ENCODE data around the gene AJM1.

The AJM1 gene

GRCh38 chr9:136820971-136821825 lies 21.1 kb upstream of the AJM1 start:
- Histone ChIP-seq H3K9me3 (replicated peaks in 1 of 2; ENCODE audit: control insufficient read depth in 2 of 2, insufficient read depth in 1 of 2, low read depth in 1 of 2, low read length in 2 of 2) (peaks cover 0 to 3% of the 10 kb centered on the region in 2 donors), H3K18ac (ENCODE audit: low read length) (peak overlapping the region; percentile 88), H3K4me1 (ENCODE audit: control insufficient read depth in 2 of 2, insufficient read depth in 1 of 2, low read depth in 1 of 2, low read length in 2 of 2) (peaks cover 0 to 6% of the 10 kb centered on the region in 2 donors), H3K36me3 (replicated peaks in 1 of 2; ENCODE audit: control insufficient read depth in 2 of 2, insufficient read depth in 2 of 2, low read length in 2 of 2) (peaks cover 17 to 67% of the 10 kb centered on the region in 2 donors), H2BK120ac (ENCODE audit: low read depth, low read length) (no peak overlapping the region), H2BK15ac (ENCODE audit: low read length) (peak overlapping the region; percentile 85), H2AFZ (ENCODE audit: low read length) (no peak overlapping the region), H4K8ac (ENCODE audit: low read depth, low read length) (peak overlapping the region; percentile 76), H4K91ac (ENCODE audit: low read depth, low read length, poor library complexity) (no peak overlapping the region), H3K23ac (ENCODE audit: low read depth, low read length, poor library complexity) (peak overlapping the region; percentile 43), H3K27me3 (ENCODE audit: control insufficient read depth in 3 of 3, insufficient read depth in 3 of 3, low read depth in 1 of 3, low read length in 3 of 3) (no peaks in the 10 kb centered on the region), H3K4ac (ENCODE audit: low read length) (no peak overlapping the region), H3K4me3 (ENCODE audit: low read length in 2 of 2) (peak overlapping the region in 1 of 2 donors; percentile 74), H3K14ac (ENCODE audit: low read length) (peak overlapping the region; percentile 12), H3K4me2 (ENCODE audit: insufficient read depth, low read length, poor library complexity, severe bottlenecking) (peak overlapping the region; percentile 91), H3K79me1 (ENCODE audit: low read depth, low read length) (peaks cover 14% of the 10 kb centered on the region), H2AK5ac (ENCODE audit: low read depth, low read length) (peak overlapping the region; percentile 84), H3K27ac (replicated peaks; ENCODE audit: low read length) (no peak overlapping the region), H2BK5ac (ENCODE audit: low read length) (peak overlapping the region; percentile 90), H3K9ac (ENCODE audit: low read depth, low read length, poor library complexity) (peak overlapping the region; percentile 88), H2BK12ac (ENCODE audit: low read length) (no peak overlapping the region)
- no CpG with 5 or more reads among the region's 83 CpGs for WGBS, 2 donors (ENCODE audit: extremely low coverage in 2 of 2, insufficient read length in 2 of 2, insufficient replicate concordance in 1 of 2)
- DNase-seq (ENCODE audit: low spot score) = no peak

GRCh38 chr9:136821826-136822544 lies 20.3 kb upstream of the AJM1 start:
- Histone ChIP-seq H3K27me3 (ENCODE audit: control insufficient read depth in 3 of 3, insufficient read depth in 3 of 3, low read depth in 1 of 3, low read length in 3 of 3) (no peaks in the 10 kb centered on the region), H3K27ac (replicated peaks; ENCODE audit: low read length) (no peak overlapping the region), H3K14ac (ENCODE audit: low read length) (peak overlapping the region; percentile 38), H2BK12ac (ENCODE audit: low read length) (no peak overlapping the region), H3K9ac (ENCODE audit: low read depth, low read length, poor library complexity) (peak overlapping the region; percentile 81), H2BK15ac (ENCODE audit: low read length) (no peak overlapping the region), H2AFZ (ENCODE audit: low read length) (no peak overlapping the region), H3K36me3 (replicated peaks in 1 of 2; ENCODE audit: control insufficient read depth in 2 of 2, insufficient read depth in 2 of 2, low read length in 2 of 2) (peaks cover 21 to 68% of the 10 kb centered on the region in 2 donors), H3K4me2 (ENCODE audit: insufficient read depth, low read length, poor library complexity, severe bottlenecking) (no peak overlapping the region), H3K9me3 (replicated peaks in 1 of 2; ENCODE audit: control insufficient read depth in 2 of 2, insufficient read depth in 1 of 2, low read depth in 1 of 2, low read length in 2 of 2) (peaks cover 0 to 3% of the 10 kb centered on the region in 2 donors), H3K4ac (ENCODE audit: low read length) (no peak overlapping the region), H2BK5ac (ENCODE audit: low read length) (peak overlapping the region; percentile 90), H3K23ac (ENCODE audit: low read depth, low read length, poor library complexity) (peak overlapping the region; percentile 43), H3K4me3 (ENCODE audit: low read length in 2 of 2) (peak overlapping the region in 1 of 2 donors; percentile 74), H3K79me1 (ENCODE audit: low read depth, low read length) (peaks cover 18% of the 10 kb centered on the region), H2AK5ac (ENCODE audit: low read depth, low read length) (peak overlapping the region; percentile 8), H4K91ac (ENCODE audit: low read depth, low read length, poor library complexity) (no peak overlapping the region), H2BK120ac (ENCODE audit: low read depth, low read length) (no peak overlapping the region), H3K18ac (ENCODE audit: low read length) (peak overlapping the region; percentile 88), H4K8ac (ENCODE audit: low read depth, low read length) (no peak overlapping the region), H3K4me1 (ENCODE audit: control insufficient read depth in 2 of 2, insufficient read depth in 1 of 2, low read depth in 1 of 2, low read length in 2 of 2) (peaks cover 0 to 6% of the 10 kb centered on the region in 2 donors)
- WGBS, 2 donors (ENCODE audit: extremely low coverage in 2 of 2, insufficient read length in 2 of 2, insufficient replicate concordance in 1 of 2) = no CpG with 5 or more reads among the region's 42 CpGs
- DNase-seq (ENCODE audit: low spot score) = no peak

GRCh38 chr9:136823136-136824046 lies 18.9 kb upstream of the AJM1 start:
- H3K4ac ChIP-seq (ENCODE audit: low read length) = no peak overlapping the region
- no peak for DNase-seq (ENCODE audit: low spot score)
- no peak overlapping the region for H4K91ac ChIP-seq (ENCODE audit: low read depth, low read length, poor library complexity)
- peak overlapping the region; percentile 34 for H3K9ac ChIP-seq (ENCODE audit: low read depth, low read length, poor library complexity)
- H2BK15ac ChIP-seq (ENCODE audit: low read length) = no peak overlapping the region
- no peak overlapping the region for H3K4me3 ChIP-seq (ENCODE audit: low read length in 2 of 2)
- H3K36me3 ChIP-seq (replicated peaks in 1 of 2; ENCODE audit: control insufficient read depth in 2 of 2, insufficient read depth in 2 of 2, low read length in 2 of 2) = peaks cover 35 to 73% of the 10 kb centered on the region in 2 donors
- H3K14ac ChIP-seq (ENCODE audit: low read length) = no peak overlapping the region
- H2BK5ac ChIP-seq (ENCODE audit: low read length) = peak overlapping the region; percentile 5
- no peak overlapping the region for H4K8ac ChIP-seq (ENCODE audit: low read depth, low read length)
- WGBS, 2 donors (ENCODE audit: extremely low coverage in 2 of 2, insufficient read length in 2 of 2, insufficient replicate concordance in 1 of 2) = no CpG with 5 or more reads among the region's 30 CpGs
- H3K27me3 ChIP-seq (ENCODE audit: control insufficient read depth in 3 of 3, insufficient read depth in 3 of 3, low read depth in 1 of 3, low read length in 3 of 3) = no peaks in the 10 kb centered on the region
- no peak overlapping the region for H2AK5ac ChIP-seq (ENCODE audit: low read depth, low read length)
- H3K9me3 ChIP-seq (replicated peaks in 1 of 2; ENCODE audit: control insufficient read depth in 2 of 2, insufficient read depth in 1 of 2, low read depth in 1 of 2, low read length in 2 of 2) = peaks cover 0 to 3% of the 10 kb centered on the region in 2 donors
- peaks cover 18% of the 10 kb centered on the region for H3K79me1 ChIP-seq (ENCODE audit: low read depth, low read length)
- peaks cover 0 to 6% of the 10 kb centered on the region in 2 donors for H3K4me1 ChIP-seq (ENCODE audit: control insufficient read depth in 2 of 2, insufficient read depth in 1 of 2, low read depth in 1 of 2, low read length in 2 of 2)
- no peak overlapping the region for H2AFZ ChIP-seq (ENCODE audit: low read length)
- H3K18ac ChIP-seq (ENCODE audit: low read length) = no peak overlapping the region
- no peak overlapping the region for H3K27ac ChIP-seq (replicated peaks; ENCODE audit: low read length)
- H2BK12ac ChIP-seq (ENCODE audit: low read length) = no peak overlapping the region
- H3K4me2 ChIP-seq (ENCODE audit: insufficient read depth, low read length, poor library complexity, severe bottlenecking) = no peak overlapping the region
- no peak overlapping the region for H2BK120ac ChIP-seq (ENCODE audit: low read depth, low read length)
- no peak overlapping the region for H3K23ac ChIP-seq (ENCODE audit: low read depth, low read length, poor library complexity)

Measured in neuronal stem cell (in vitro differentiated cells).